Stimulated activated CD4-positive, alpha-beta T cell treated with anti-CD3 and anti-CD28 coated beads, Interleukin-4, amount 100 ng/mL, for 24 hours (primary cell): ENCODE results near the gene AZU1.
A peak's percentile ranks its signal among the peaks of the same experiment; 100 is the strongest.

ENCODE experiments used
- DNase-seq: peaks from one replicate; pipeline ENCODE4 v3.0.0-alpha.2; 2020

Gene AZU1

DNA sequence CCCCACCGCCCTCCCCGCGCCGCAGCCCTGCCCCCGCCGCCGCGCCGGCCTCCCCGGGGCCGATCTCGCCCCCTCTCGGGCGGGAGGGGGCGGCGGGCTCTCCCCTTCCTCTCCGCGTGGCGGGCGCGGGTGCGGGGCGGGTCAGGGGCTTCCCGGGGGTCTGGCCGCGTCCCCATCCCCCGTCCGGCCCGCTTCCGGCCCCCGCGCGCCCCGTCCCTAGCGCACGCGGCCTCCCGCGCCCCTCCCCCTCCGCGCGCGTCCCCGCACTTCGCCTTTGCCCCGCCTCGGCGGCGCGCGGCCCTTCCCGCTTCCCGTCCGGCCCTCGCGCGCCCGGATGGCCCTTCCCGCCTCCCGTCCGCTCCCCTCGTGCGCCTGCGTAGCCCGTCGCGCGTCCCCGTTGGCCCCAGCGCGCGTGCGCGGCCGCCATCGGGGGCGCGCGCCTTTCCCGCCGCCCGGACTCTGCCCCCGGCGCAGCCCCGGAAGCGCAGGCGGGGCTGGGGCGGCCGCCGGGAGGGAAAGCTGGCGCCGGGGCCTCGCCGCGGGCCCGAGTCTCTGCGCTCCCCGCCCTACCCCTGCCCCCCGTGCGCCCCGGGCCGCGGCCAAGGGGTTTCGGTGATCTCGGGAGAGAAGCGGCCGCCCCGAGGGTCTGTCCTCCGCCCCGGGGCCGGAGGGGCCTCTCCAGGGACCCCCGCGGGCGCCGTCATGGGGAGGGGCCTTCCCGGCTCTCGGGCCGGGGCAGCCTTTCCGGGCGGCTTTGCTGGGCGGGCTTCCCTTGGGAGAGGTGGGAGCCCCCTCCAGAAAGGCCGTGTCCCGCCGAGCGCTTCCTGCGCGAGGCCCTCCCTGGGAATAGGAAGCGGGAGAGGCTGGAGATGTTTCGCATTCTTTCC, 29.9 kb upstream of the AZU1 start:
- DNase-seq = peak; percentile 87

DNA sequence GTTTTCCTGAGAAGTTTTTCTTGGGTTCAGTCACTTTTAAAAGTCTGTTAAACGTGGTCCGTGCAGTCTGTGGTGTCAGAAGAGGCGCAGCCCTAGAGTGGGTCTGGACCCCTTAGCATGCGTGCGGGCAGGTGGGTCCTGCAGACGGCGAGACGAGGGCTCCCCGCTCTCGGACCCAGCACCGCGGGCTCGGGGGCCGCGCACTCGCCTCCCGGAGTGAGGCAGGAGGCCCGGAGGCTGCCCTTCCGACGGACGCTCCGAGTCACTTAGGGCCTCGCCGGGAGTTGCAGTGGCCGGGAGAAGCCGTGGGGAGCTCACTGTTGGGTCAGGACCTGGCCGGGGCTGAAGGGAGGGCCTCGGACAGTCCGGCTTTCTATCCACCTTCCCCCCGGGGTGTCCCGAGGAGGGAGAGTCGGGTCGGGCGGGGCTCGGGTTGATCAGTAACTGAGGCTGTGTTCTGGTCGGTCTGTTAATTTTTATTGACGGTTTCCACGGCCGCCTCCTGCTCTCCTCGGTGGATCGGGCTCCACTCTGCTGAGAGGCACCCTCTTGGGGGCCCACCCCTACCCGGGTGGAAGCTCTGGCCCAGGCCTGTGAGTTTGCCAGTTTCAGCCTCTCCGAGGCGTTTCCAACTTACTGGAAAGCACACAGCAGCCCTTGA, 29.1 kb upstream of the AZU1 start:
- DNase-seq = peak; percentile 35

DNA sequence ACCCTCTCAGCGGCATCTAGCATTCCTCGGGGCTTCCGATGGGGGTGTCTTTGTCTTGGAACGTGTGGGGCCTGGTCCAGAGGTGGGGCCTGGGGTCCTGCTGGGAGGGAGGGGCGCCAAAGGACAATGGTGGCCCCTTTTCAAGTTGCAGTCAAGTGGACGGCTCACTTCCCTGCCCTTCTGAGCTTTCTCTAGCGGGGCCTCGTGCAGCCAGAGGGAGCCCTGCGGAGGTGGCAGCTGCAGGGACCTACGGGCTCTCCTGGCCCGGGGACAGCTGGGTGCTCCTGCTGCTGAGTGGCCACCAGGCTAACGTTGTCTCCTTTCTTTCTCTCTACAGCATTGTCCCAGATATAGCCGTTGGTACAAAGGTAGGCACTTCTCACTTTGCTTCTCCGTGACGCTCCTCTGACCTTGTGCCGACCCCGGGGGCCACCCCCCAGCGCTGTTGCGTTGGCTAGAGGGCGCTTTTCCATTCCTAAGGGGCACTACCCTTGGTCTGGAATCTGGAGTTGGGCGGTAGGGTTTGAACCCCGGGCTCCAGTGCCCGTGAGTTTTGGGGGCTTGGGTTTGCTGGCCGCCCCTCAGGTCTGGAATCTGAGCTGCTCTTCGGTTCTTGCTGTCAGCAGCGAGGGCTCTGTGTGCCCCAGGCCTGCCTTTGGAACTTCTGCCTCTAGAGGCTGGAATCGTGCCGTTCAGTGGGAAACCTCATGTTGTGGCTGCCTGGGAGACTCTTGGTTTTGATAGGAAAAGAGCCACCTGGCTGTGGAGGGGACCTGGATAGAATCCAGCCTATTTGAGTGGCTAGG, 28.4 kb upstream of the AZU1 start:
- no peak for DNase-seq

DNA sequence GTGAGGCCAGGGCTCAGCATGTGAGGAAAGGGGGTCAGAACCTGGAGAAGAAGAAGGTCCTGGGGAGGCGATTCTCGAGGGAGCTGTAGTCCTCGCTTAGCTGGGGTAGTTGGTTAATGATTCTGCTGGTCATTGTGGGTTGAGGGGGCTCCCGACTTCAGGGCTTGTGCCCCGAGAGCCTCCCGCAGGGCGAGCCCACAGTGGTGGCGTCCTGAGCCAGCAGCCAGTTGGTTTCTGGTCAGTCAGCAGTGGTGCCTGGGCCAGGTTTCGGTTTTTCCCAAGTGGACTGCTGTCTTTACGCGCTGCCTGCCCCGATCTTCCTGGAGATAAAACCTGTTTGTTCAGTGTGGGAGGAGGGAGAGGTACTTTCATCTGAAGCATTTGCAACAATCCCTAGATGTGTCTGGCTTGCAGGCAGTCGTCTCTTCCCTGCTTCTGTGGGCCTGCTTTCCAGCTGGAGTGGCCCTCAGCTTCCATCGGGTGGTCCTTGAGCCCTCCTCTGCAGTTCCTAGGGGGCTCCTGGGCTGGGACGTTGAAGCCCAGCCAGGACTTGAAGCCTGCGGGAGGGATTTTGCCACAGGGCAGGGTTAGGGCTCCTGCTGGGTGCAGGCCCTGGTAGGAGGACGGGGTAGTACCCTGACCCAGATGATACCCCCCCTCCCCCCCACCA, 27.1 kb upstream of the AZU1 start:
- no peak for DNase-seq

DNA sequence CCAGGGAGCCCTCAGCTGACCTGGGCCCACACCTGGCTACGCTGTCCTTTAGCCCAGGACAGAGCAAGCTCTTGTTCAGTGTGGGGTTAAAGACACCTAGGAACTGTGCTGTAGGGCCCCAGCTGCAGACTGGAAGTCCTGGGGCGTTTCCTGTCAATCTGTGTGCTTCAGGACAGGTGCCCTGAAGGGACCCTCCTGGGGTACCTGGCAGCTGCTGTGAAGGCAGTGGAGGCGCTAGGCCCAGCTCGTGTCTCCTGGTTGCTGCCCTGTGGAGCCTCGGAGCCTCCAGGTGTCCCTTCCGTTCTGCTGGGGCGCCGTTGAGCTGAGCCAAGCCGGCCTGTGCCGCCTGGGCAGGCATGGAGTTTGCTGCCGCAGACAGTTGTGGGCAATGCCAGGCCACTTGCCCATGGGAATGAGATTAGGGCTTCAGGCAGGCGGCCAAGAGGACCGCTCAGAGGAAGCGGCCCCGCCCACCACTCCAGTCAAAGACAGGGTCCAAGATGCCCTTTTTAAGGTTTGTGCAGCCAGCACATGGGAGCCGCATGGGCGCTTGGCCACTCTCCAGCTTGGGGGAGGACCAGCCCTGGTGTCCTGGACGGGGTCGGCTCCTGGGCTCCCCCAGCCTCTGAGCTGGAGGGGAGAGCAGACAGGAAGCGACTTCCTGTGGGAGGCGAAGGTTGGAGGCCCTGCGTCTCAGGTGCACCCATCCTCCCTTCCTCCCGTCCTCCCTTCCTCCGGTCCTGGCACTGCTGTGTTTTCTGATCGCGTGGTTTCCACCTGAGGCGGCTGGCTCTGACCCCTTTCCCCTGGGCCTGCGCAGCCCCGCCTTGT, 26.4 kb upstream of the AZU1 start:
- no peak for DNase-seq

DNA sequence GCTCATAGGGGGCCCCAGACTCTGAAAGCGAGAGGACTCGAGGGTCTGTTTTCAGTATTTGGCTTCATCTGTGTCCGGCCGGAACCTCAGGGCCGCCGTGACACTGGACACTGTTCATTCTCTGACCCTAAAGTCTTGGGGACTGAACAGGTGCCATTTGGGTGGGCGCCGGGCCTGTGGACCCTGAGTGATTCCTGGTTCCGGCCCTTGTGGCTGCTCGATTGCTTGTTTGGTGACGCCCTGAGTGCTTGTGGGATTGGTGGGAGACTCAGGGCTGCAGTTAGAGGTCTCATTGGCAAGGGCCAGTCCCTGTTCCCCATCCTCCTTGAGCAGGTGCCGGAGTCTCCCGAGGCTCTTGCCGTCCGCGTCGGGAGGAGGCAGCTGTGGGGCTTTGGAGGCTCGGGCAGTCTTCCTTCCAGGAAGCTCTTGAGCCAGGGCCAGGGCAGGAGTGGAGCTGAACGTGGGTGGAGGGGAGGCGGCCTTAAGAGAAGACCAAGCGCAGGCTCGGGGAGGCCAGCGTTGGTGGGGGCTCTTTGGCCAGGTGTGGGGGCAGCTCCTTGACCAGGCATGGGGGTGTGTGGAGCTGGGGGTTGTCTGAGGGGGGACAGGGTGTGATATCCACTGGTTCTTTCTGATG, 25.7 kb upstream of the AZU1 start:
- no peak for DNase-seq

DNA sequence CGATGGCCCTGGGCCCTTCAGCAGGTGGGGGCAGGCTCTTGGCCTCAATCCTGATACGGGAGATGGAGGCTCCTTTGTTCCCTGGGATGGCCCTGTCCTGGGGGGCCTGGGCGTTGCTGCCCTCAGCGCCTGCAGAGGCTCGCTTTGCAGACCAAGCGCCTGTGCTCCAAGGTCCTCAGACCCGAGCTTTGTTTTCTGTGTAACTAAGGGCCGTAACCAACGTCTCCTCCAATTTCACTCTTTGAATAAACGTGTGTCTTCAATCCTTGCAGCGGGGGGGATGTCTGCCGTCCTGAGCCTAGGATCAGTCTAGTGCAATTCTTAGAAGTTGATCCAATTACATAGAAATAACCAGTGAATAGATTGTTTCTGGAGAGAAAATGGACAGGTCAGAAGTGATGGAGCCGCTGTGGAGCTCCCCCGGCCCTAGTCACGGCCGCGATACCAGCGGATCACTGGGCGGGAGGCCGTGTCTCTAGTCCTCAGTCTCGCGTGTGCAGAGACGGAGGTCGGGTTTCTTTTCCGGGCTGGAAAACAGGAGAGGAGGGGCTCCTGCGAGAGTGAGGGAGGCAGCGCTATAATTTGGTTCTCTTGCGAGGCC, 25.0 kb upstream of the AZU1 start:
- DNase-seq = no peak

DNA sequence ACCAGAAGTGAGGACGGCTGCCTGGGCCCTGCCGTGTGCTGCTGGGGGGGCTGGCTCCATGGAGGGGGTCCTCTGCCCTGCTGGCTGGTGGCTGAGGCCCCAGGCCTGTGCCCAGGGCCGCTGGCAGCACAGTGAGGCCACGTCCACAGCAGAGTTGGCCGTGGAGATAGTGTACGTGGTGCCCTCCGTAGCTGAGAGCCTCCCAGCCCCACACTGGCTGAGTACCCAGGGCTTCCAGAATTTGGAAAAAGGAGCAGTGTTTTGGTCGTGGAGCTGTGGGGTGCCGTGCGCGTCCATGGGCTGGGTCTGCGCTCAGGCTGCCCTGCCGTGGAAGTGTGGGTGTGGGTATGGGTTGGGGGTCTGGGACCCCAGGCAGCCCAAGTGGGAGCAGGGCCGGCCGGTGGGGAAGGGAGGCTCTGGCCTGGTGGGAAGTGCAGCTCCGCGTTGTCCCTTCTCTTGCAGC, 24.5 kb upstream of the AZU1 start:
- no peak for DNase-seq

DNA sequence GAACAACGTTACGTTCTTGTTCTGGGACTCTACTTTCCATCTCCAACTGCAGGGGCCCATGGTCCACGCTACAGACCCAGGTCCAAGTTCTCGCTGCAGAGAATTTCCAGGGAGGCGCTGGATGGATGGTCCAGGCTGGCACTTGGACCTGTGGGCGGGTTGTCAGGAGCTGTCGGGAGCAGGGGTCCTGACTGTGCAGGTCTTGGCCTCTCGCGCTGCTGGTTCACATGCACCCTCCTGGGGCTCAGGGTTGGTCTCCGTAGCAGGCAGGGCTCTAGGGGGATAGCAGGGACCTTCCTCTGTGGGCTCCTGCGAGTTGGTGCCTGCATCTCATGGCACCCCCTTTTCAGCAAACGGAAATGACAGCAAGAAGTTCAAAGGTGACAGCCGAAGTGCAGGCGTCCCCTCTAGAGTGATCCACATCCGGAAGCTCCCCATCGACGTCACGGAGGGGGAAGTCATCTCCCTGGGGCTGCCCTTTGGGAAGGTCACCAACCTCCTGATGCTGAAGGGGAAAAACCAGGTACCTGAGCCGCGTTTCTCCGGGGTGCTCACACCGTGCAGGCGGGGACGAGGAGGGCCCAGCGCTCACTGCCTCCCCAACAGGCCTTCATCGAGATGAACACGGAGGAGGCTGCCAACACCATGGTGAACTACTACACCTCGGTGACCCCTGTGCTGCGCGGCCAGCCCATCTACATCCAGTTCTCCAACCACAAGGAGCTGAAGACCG, 23.8 kb upstream of the AZU1 start:
- no peak for DNase-seq

DNA sequence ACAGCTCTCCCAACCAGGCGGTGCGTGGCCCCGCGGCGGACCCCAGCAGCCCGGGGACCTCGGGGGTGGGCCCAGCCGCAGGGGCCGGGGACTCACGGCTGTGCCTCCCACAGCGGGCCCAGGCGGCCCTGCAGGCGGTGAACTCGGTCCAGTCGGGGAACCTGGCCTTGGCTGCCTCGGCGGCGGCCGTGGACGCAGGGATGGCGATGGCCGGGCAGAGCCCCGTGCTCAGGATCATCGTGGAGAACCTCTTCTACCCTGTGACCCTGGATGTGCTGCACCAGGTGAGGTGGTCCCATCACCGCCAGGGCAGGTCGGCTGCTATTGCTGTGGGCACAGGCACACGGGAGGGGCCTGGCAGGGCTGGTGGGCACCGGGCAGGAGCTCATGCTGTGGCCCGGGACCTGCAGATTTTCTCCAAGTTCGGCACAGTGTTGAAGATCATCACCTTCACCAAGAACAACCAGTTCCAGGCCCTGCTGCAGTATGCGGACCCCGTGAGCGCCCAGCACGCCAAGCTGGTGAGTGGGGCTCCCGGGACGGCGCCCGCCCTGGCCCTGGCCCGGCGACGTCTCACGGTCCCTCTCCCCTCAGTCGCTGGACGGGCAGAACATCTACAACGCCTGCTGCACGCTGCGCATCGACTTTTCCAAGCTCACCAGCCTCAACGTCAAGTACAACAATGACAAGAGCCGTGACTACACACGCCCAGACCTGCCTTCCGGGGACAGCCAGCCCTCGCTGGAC, 23.0 kb upstream of the AZU1 start:
- no peak for DNase-seq

DNA sequence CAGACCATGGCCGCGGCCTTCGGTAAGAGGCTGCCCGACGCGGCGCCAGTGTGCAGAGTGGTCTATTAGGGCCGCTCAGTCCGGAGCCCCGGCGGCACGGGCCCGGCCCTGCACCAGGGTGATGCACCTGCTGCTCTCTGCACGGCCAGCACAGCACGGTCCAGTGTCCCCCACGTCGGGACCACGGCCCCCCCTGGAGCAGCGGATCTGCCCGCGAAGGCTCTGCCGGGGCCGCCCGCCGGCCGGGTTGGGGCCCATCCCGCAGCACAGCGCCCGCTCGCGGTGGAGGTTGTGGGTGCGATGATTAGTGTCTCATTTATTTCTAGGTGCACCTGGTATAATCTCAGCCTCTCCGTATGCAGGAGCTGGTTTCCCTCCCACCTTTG, 22.5 kb upstream of the AZU1 start:
- no peak for DNase-seq

DNA sequence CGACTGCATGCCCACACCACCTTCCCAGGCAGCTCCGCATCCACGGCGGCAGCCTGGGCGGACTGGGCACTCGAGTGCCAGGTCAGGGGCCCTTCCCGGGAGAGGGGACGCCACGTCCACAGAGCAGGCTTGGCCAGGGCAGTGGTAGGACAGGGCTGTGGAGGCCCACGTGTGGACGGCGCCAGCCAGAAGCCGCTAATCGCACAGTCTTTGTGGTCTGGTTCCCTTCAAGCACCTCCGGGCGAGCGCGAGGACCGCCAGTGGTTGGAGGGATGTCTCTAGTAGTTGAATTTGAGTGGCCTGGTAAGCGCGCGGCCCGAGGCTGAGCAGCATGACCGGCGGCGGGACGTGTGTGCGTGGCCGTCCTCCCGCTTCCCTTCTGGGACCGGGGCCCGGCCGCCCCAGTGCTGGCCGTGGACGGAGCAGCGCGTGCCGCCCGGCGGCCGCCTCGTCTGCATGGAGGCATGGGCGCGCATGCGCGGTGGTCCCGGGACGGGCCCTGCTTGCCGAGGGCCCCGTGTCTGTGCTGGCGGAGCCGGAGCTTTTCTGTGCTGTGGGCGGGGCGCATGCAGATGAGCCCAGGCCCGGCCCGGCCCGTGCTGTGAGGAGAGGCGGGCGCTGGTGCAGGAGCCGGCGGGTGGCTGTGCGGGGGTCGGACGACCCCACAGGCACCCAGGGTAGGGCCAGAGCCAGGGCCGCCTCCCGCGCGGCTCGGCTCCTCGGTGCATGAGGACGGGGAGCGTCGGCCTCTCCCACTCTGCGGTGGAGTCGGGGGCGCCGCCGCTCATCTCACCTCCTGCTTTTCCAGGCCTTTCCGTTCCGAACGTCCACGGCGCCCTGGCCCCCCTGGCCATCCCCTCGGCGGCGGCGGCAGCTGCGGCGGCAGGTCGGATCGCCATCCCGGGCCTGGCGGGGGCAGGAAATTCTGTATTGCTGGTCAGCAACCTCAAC, 21.8 kb upstream of the AZU1 start:
- DNase-seq = no peak

DNA sequence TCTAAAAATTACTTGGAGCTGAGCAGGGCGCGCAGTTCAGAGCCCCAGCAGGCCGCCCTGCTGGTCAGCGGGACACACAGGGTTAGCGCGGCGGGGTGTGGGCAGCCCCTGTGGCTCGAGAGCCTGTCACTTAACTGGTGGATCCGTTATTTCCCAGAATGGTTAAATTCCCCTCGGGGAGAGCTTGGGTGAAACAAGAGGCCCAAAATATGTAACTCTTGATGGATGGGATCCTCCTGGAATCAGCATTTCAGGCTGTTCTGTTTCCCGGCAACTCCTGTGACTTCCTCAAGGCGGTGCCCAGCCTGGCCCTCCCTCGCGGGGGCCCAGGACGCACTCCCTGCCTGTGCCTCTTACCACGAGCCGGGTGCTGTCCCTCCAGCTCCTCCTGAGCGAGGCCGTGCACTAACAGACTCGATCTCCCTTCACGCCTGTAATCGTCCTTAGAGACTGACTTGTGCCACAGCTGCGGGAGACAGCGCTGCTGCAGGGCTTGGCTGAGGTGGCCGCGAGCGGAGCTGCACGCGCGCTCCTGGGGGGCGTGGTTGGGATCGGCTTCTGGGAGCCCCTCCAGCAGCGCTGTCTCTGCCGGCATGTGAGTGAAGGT, 20.7 kb upstream of the AZU1 start:
- no peak for DNase-seq

DNA sequence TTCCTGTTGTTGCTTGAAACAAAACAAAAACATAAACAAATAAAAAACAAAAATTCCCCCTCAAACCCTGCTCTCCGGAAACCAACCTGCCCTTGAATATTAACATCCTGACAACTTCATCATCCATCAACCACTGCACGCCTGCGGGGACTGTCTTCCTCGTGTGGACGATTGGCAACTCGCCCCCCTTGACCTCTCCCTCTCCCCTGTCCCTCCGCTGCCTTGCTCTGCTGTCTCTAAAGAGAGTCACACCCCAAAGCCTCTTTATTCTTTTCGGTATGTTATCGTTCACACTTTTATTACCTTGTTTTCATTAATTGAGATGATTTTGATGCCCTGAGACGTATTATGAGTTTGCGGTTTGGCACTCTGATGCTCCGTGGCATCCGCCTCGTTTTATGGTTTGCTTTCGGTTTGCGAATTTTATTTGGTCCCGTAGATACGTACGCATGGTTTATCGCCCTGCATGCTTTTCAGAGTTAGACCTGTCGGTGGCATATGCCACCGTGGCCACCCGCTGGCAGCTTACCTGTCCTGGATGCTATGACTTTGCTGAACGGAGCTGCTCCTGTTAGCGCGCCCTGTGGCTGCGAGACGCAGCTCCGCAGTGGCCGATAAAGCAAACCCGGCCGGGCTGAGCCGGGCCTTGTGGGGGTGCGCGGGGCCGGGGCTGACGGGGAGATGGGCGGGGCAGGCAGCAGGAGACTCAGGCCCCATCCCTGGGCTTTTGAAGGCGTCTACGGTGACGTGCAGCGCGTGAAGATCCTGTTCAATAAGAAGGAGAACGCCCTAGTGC, 19.8 kb upstream of the AZU1 start:
- no peak for DNase-seq

DNA sequence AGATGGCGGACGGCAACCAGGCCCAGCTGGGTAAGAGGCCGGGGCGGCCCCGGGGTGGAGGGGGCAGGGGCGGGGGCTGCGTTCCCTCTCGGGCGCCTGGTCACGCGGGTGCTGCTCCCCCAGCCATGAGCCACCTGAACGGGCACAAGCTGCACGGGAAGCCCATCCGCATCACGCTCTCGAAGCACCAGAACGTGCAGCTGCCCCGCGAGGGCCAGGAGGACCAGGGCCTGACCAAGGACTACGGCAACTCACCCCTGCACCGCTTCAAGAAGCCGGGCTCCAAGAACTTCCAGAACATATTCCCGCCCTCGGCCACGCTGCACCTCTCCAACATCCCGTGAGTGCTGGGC, 19.2 kb upstream of the AZU1 start:
- DNase-seq = no peak

DNA sequence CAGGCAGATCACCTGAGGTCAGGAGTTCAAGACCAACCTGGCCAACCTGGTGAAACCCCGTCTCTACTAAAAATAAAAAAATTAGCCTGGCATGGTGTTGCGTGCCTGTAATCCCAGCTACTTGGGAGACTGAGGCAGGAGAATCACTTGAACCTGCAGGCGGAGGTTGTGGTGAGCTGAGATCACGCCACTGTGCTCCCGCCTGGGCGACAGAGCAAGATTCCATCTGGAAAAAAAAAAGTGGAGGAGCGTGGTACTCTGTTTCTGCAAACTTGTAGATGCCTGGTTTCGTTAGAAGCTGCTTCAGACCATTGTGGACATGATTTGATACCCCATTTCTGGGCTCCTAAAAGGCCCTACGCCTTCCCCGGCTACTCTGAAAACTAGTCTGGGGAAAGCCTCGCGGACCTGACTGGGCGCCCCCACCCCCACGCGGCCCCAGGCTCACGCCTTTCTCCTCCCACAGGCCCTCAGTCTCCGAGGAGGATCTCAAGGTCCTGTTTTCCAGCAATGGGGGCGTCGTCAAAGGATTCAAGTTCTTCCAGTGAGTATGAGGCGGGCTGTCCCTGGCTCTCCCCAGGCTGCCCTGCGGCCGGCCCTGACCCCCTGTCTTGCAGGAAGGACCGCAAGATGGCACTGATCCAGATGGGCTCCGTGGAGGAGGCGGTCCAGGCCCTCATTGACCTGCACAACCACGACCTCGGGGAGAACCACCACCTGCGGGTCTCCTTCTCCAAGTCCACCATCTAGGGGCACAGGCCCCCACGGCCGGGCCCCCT, 17.4 kb upstream of the AZU1 start:
- no peak for DNase-seq
